Measurements from ENCODE around the gene CMTM4.

DNA sequence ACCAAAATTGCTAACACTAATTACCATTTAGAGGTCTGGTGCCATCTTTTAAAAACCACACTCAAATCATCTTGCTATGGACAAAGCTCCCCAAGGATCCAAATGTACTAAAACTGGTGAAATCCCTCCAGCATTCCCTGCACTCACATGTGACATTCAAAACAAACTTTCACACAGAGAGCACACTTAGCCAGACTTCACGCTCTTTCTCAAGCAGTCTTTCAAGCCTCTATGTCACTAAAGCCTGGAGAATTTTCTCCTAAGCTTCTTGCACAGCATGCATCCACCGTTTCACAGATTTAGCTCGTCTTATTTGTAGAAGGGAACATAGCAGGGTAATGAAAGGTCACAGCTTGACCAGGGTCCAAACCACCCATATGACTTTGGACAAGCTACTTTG, 72.8 kb downstream of the CMTM4 start:
- TF ChIP-seq POLR2A (IDR thresholded peaks at IDR 0.05) (no peak), EP300 (IDR thresholded peaks at IDR 0.05) (no peak), POLR2AphosphoS5 (IDR thresholded peaks at IDR 0.05) (no peak)
- TF ChIP-seq, protein P1, sequence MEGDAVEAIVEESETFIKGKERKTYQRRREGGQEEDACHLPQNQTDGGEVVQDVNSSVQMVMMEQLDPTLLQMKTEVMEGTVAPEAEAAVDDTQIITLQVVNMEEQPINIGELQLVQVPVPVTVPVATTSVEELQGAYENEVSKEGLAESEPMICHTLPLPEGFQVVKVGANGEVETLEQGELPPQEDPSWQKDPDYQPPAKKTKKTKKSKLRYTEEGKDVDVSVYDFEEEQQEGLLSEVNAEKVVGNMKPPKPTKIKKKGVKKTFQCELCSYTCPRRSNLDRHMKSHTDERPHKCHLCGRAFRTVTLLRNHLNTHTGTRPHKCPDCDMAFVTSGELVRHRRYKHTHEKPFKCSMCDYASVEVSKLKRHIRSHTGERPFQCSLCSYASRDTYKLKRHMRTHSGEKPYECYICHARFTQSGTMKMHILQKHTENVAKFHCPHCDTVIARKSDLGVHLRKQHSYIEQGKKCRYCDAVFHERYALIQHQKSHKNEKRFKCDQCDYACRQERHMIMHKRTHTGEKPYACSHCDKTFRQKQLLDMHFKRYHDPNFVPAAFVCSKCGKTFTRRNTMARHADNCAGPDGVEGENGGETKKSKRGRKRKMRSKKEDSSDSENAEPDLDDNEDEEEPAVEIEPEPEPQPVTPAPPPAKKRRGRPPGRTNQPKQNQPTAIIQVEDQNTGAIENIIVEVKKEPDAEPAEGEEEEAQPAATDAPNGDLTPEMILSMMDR (IDR thresholded peaks at IDR 0.05): no peak

Measured in gastroesophageal sphincter (tissue), 3 donors.